Peyer's patch (tissue), 4 donors: Measurements from ENCODE around the gene DOCK2.

Experiments
- POLR2A ChIP-seq, 2 donors: fragments of 450-650 bp; IDR thresholded peaks; one replicate each; pipeline ENCODE4 v1.5.1; 2017; ENCODE audit warnings: antibody characterized with exemption in 2 of 2, mild to moderate bottlenecking in 2 of 2, moderate library complexity in 2 of 2
- TF ChIP-seq, protein P1 (sequence below), 6 experiments: fragments of 450-650 bp in 4 of 6; fragments of 200-600 bp in 2 of 6; sonication (generic) in 1 of 6; IDR thresholded peaks; one replicate each; pipeline ENCODE4 v1.5.1; 2017 to 2019; ENCODE audit warnings: antibody characterized with exemption in 6 of 6, mild to moderate bottlenecking in 3 of 6, moderate library complexity in 1 of 6

DNA sequence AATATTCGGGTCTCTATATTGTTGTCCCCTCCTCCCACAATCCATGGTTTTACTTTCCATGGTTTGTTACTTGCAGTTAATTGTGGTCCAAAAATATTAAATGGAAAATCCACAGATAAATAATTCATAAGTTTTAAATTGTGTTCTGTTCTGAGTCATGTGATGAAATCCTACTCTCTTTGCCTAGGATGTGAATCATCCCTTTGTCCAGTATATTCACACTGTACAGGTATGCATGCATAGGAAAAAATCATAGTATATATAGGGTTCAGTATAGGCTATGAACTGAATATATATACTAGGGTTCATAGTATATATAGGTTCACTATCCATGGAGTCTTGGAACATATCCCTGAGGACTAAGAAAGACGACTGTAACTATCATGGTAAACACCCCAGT lies 323.6 kb downstream of the DOCK2 start:
- TF ChIP-seq, protein P1, sequence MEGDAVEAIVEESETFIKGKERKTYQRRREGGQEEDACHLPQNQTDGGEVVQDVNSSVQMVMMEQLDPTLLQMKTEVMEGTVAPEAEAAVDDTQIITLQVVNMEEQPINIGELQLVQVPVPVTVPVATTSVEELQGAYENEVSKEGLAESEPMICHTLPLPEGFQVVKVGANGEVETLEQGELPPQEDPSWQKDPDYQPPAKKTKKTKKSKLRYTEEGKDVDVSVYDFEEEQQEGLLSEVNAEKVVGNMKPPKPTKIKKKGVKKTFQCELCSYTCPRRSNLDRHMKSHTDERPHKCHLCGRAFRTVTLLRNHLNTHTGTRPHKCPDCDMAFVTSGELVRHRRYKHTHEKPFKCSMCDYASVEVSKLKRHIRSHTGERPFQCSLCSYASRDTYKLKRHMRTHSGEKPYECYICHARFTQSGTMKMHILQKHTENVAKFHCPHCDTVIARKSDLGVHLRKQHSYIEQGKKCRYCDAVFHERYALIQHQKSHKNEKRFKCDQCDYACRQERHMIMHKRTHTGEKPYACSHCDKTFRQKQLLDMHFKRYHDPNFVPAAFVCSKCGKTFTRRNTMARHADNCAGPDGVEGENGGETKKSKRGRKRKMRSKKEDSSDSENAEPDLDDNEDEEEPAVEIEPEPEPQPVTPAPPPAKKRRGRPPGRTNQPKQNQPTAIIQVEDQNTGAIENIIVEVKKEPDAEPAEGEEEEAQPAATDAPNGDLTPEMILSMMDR (IDR thresholded peaks at IDR 0.05): no peak
- no peak for TF ChIP-seq POLR2A (IDR thresholded peaks at IDR 0.05)
